H1 (cell line): ENCODE data around the gene ASTN2. TPM values are rescaled to one million over a fixed set of nuclear protein-coding genes. Genes with fewer than 3 reads are reported as not detected.

Source experiments
- CTCF ChIA-PET: fragments of 300-600 bp; sonication (Branson Sonifier 250); formaldehyde crosslinking; loops from one replicate; lab custom pipeline; 2021; ENCODE audit not compliant: partially characterized antibody; lab: Charles Lee
- POLR2A ChIA-PET: fragments of 300-600 bp; sonication (Branson Sonifier 250); formaldehyde crosslinking; loops from one replicate; lab custom pipeline; 2021; ENCODE audit warnings: inconsistent platforms; ENCODE audit not compliant: partially characterized antibody; lab: Charles Lee
- DNase-seq, 2 experiments: peaks; one replicate each; pipeline versions ENCODE4 v3.0.0 to v3.0.0-alpha.2; 2010 to 2022; ENCODE audit warnings: low spot score in 2 of 2, low read depth in 1 of 2, mixed read lengths in 1 of 2
- FAIRE-seq: peaks from 2 replicates; lab custom pipeline; 2011; peaks lifted over from hg19 to GRCh38; lab: Jason Lieb, UNC
- H2AFZ ChIP-seq: 2 replicates; pipeline ENCODE4 v1.8.1; 2012; ENCODE audit warnings: low read length, inconsistent platforms
- H2AK5ac ChIP-seq: 2 replicates; pipeline ENCODE4 v1.6.1; 2013; ENCODE audit warnings: low read depth, low read length
- H2BK120ac ChIP-seq: replicated peaks from 2 replicates; pipeline ENCODE3; 2013; ENCODE audit warnings: low read depth, low read length, inconsistent platforms
- H2BK12ac ChIP-seq: 2 replicates; pipeline ENCODE4 v1.6.1; 2013; ENCODE audit warnings: low read depth, low read length
- H2BK15ac ChIP-seq: 2 replicates; pipeline ENCODE4 v1.6.1; 2013; ENCODE audit warnings: low read length
- H2BK20ac ChIP-seq: 2 replicates; pipeline ENCODE4 v1.6.1; 2013; ENCODE audit warnings: low read length
- H2BK5ac ChIP-seq: 2 replicates; pipeline ENCODE4 v1.6.1; 2013; ENCODE audit warnings: low read depth, low read length
- H3K14ac ChIP-seq: 2 replicates; pipeline ENCODE4 v1.6.1; 2013; ENCODE audit warnings: inconsistent platforms; ENCODE audit not compliant: insufficient read length
- H3K18ac ChIP-seq: 2 replicates; pipeline ENCODE4 v1.6.1; 2013; ENCODE audit warnings: low read length; ENCODE audit errors: extremely low read depth
- H3K23ac ChIP-seq: 2 replicates; pipeline ENCODE4 v1.6.1; 2013; ENCODE audit warnings: inconsistent platforms; ENCODE audit not compliant: insufficient read length
- H3K23me2 ChIP-seq: 2 replicates; pipeline ENCODE4 v1.6.1; 2013; ENCODE audit warnings: low read depth, low read length
- H3K27ac ChIP-seq: 2 replicates; pipeline ENCODE4 v1.6.1; 2011; ENCODE audit warnings: low read depth, low read length, inconsistent platforms
- H3K27me3 ChIP-seq, 4 experiments: replicated peaks in 1 of 4; 1 replicate in 1 of 4; 2 replicates in 3 of 4; pipeline versions ENCODE4 v1.6.1 to v1.8.1; 2011 to 2013; ENCODE audit warnings: low read length in 3 of 4, mild to moderate bottlenecking in 3 of 4, inconsistent platforms in 2 of 4, mixed read lengths in 2 of 4, moderate library complexity in 1 of 4; ENCODE audit not compliant: control insufficient read depth in 3 of 4, insufficient read depth in 3 of 4; ENCODE audit errors: extremely low read depth in 1 of 4
- H3K36me3 ChIP-seq, 4 experiments: 2 replicates each; pipeline versions ENCODE4 v1.6.1 to v1.8.1; 2011 to 2013; ENCODE audit warnings: mild to moderate bottlenecking in 4 of 4, low read length in 3 of 4, moderate library complexity in 2 of 4, control low read depth in 1 of 4, inconsistent platforms in 1 of 4; ENCODE audit not compliant: insufficient read depth in 4 of 4, control insufficient read depth in 2 of 4
- H3K4ac ChIP-seq: replicated peaks from 2 replicates; pipeline ENCODE3; 2013; ENCODE audit warnings: low read length, low read depth, mixed read lengths, inconsistent platforms; ENCODE audit not compliant: insufficient read length
- H3K4me1 ChIP-seq, 4 experiments: replicated peaks in 1 of 4; 1 replicate in 1 of 4; 2 replicates in 3 of 4; pipeline versions ENCODE4 v1.6.1 to v1.8.1; 2011 to 2013; ENCODE audit warnings: low read length in 3 of 4, inconsistent platforms in 2 of 4, mixed read lengths in 1 of 4; ENCODE audit not compliant: insufficient read depth in 4 of 4, control insufficient read depth in 3 of 4
- H3K4me2 ChIP-seq, 2 experiments: 2 replicates each; pipeline versions ENCODE4 v1.6.1 to v1.8.1; 2011 to 2013; ENCODE audit warnings: low read depth in 2 of 2, low read length in 2 of 2, control low read depth in 1 of 2, inconsistent platforms in 1 of 2, mild to moderate bottlenecking in 1 of 2; ENCODE audit not compliant: insufficient read depth in 1 of 2
- H3K4me3 ChIP-seq, 4 experiments: fragments of 200-600, 300-600 bp in 1 of 4; sonication (generic), shearing (Covaris generic), sonication (Bioruptor Twin) in 1 of 4; 2 replicates each; pipeline versions ENCODE4 v1.5.1 to v1.8.1; 2011 to 2016; ENCODE audit warnings: low read length in 4 of 4, low read depth in 3 of 4, control low read depth in 2 of 4, inconsistent platforms in 2 of 4, mild to moderate bottlenecking in 2 of 4, mixed read lengths in 1 of 4, moderate library complexity in 1 of 4; ENCODE audit not compliant: insufficient read depth in 2 of 4; ENCODE audit errors: extremely low read depth in 1 of 4
- H3K56ac ChIP-seq: replicated peaks from 2 replicates; pipeline ENCODE3; 2013; ENCODE audit warnings: low read depth, mild to moderate bottlenecking, mixed read lengths, low read length, inconsistent platforms; ENCODE audit not compliant: insufficient read length
- H3K79me1 ChIP-seq: 2 replicates; pipeline ENCODE4 v1.6.1; 2013; ENCODE audit warnings: low read depth, low read length, control low read depth
- H3K79me2 ChIP-seq, 2 experiments: 2 replicates each; pipeline versions ENCODE4 v1.6.1 to v1.8.1; 2012 to 2013; ENCODE audit warnings: low read length in 2 of 2, mild to moderate bottlenecking in 2 of 2, inconsistent platforms in 1 of 2; ENCODE audit not compliant: insufficient read depth in 2 of 2, control insufficient read depth in 1 of 2
- H3K9ac ChIP-seq, 4 experiments: replicated peaks in 1 of 4; 1 replicate in 1 of 4; 2 replicates in 3 of 4; pipeline versions ENCODE4 v1.6.1 to v1.8.1; 2011 to 2013; ENCODE audit warnings: low read depth in 3 of 4, low read length in 3 of 4, control low read depth in 2 of 4, mild to moderate bottlenecking in 2 of 4, moderate library complexity in 2 of 4, inconsistent platforms in 1 of 4; ENCODE audit errors: extremely low read depth in 1 of 4
- H3K9me3 ChIP-seq, 2 experiments: 2 replicates each; pipeline versions ENCODE4 v1.6.1 to v1.8.1; 2012 to 2013; ENCODE audit warnings: mild to moderate bottlenecking in 2 of 2, moderate library complexity in 2 of 2, control low read depth in 1 of 2, inconsistent platforms in 1 of 2, low read depth in 1 of 2, low read length in 1 of 2, mixed read lengths in 1 of 2; ENCODE audit not compliant: insufficient read depth in 2 of 2
- H4K20me1 ChIP-seq, 2 experiments: replicated peaks in 1 of 2; 2 replicates each; pipeline versions ENCODE3 to v1.8.1; 2011 to 2013; ENCODE audit warnings: inconsistent platforms in 2 of 2, low read length in 2 of 2, mild to moderate bottlenecking in 1 of 2; ENCODE audit not compliant: insufficient read depth in 2 of 2, control insufficient read depth in 1 of 2
- H4K5ac ChIP-seq: 2 replicates; pipeline ENCODE4 v1.6.1; 2013; ENCODE audit warnings: low read length, low read depth, mixed read lengths, inconsistent platforms; ENCODE audit not compliant: insufficient read length
- H4K8ac ChIP-seq: 2 replicates; pipeline ENCODE4 v1.8.0; 2013; ENCODE audit warnings: mild to moderate bottlenecking, moderate library complexity, low read length, inconsistent platforms; ENCODE audit not compliant: insufficient read depth; ENCODE audit errors: extremely low read depth
- H4K91ac ChIP-seq: replicated peaks from 2 replicates; pipeline ENCODE3; 2013; ENCODE audit warnings: low read length, mixed read lengths, inconsistent platforms; ENCODE audit not compliant: insufficient read length
- CTCF ChIP-seq, 3 experiments: IDR thresholded peaks; 1 replicate in 2 of 3; 2 replicates in 1 of 3; pipeline versions ENCODE4 v1.5.1 to v1.6.1; 2011; ENCODE audit warnings: low read length in 3 of 3, mild to moderate bottlenecking in 3 of 3, inconsistent platforms in 2 of 3, low read depth in 1 of 3, moderate library complexity in 1 of 3; ENCODE audit not compliant: insufficient read depth in 1 of 3; ENCODE audit errors: control extremely low read depth in 1 of 3
- GABPA ChIP-seq: IDR thresholded peaks from 2 replicates; pipeline ENCODE4 v1.6.1; 2011; ENCODE audit warnings: mild to moderate bottlenecking, low read length, moderate library complexity, borderline replicate concordance; ENCODE audit not compliant: insufficient read depth
- HDAC6 ChIP-seq: IDR thresholded peaks from one replicate; pipeline ENCODE4 v1.7.1; 2012; ENCODE audit warnings: low read depth, mild to moderate bottlenecking, inconsistent platforms, low read length, moderate library complexity
- KDM1A ChIP-seq: fragments of 200-600, 300-600 bp; sonication (generic); IDR thresholded peaks from 2 replicates; pipeline ENCODE4 v1.7.1; 2016; ENCODE audit warnings: mild to moderate bottlenecking, low read length, borderline replicate concordance
- KDM4A ChIP-seq: IDR thresholded peaks from one replicate; pipeline ENCODE4 v1.7.1; 2012; ENCODE audit warnings: low read depth, mild to moderate bottlenecking, moderate library complexity, low read length, inconsistent platforms; ENCODE audit not compliant: severe bottlenecking
- MAFK ChIP-seq: IDR thresholded peaks from 2 replicates; pipeline ENCODE4 v1.6.1; 2012; ENCODE audit warnings: low read depth, mild to moderate bottlenecking, improper control_type of control experiment, low read length
- NANOG ChIP-seq: IDR thresholded peaks from 2 replicates; pipeline ENCODE4 v1.6.1; 2011; ENCODE audit warnings: low read length, low read depth, mild to moderate bottlenecking, inconsistent platforms; ENCODE audit not compliant: insufficient read depth, poor library complexity, severe bottlenecking
- RNF2 ChIP-seq: fragments of 200-900, 300-1000 bp; sonication (generic); IDR thresholded peaks from 2 replicates; pipeline ENCODE4 v1.7.1; 2016; ENCODE audit warnings: borderline replicate concordance, low read depth, mild to moderate bottlenecking, antibody characterized with exemption, low read length; ENCODE audit not compliant: poor library complexity, severe bottlenecking; ENCODE audit errors: missing control alignments
- SP4 ChIP-seq: IDR thresholded peaks from 2 replicates; pipeline ENCODE4 v1.6.1; 2012; ENCODE audit warnings: low read length, inconsistent platforms
- TAF7 ChIP-seq: optimal IDR thresholded peaks from 2 replicates; pipeline ENCODE3; 2011; ENCODE audit warnings: low read depth, mild to moderate bottlenecking, inconsistent platforms, low read length, moderate library complexity, borderline replicate concordance
- YY1 ChIP-seq: IDR thresholded peaks from 2 replicates; pipeline ENCODE4 v1.6.1; 2011; ENCODE audit warnings: low read depth, mild to moderate bottlenecking, low read length
- WGBS, 2 experiments: shearing (Covaris generic) in 1 of 2; methylation state at CpG; one replicate each; pipeline versions ENCODE4 v1.1.6 to v1.1.7; 2013 to 2015; ENCODE audit warnings: low lambda C conversion rate in 2 of 2, mixed read lengths in 2 of 2, inconsistent platforms in 1 of 2, low coverage in 1 of 2, missing lambda C conversion rate in 1 of 2; ENCODE audit not compliant: insufficient replicate concordance in 2 of 2, insufficient coverage in 1 of 2, insufficient read length in 1 of 2; ENCODE audit errors: extremely low coverage in 1 of 2, missing lambda C conversion rate in 1 of 2; 5-methylcytosine and 5-hydroxymethylcytosine counted together
- polyA plus RNA-seq, 7 experiments: library from polyadenylated mRNA; depleted of rRNA in 3 of 7; stranded (reverse) in 5 of 7; unstranded in 2 of 7; fragments of >200 nt in 5 of 7; fragments of 200-250 nt in 2 of 7; gene quantifications; 1 replicate in 5 of 7; 2 replicates in 1 of 7; 4 replicates in 1 of 7; pipeline versions ENCODE4 v1.2.1 to v1.2.3, GENCODE V29; 2011 to 2013; ENCODE audit warnings: missing spikeins in 2 of 7, mixed read lengths in 2 of 7
- total RNA-seq: library from RNA; stranded (reverse); fragmentation: NEBNext Ultra II Directional; extraction: Animal tissue kit (Norgen Biotek cat#: 25700); gene quantifications from 2 replicates; pipeline ENCODE4 v1.2.1, GENCODE V29; 2021

The ASTN2 gene
- total and polyA plus RNA-seq, 2 of the 8 experiments (the other 6 are each of a cell fraction or from before 2014, with no cell fraction given) = 8.2 to 13.7 TPM

DNA sequence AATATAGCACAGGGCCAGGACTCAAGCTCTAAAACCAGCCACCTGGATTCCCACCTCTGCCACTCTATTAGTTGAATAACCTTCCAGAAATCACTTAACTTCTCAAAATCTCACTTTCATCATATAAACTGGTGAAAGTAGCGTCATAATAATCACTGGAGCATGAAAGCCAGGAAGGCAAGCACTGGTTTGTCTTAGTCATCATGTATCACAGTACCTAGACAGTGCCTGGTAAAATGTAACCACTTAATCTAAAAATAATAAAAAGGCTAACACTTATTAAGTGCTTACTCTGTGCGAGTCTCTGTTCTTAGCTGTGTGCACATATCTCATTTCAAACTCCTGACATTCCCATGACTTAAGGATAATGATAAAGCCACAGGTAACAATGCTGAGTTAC is 109.4 kb downstream of the ASTN2 start:
- Histone ChIP-seq H4K8ac (no peak overlapping the region), H3K4me3 (no peak overlapping the region), H3K9me3 (no peaks in the 10 kb centered on the region), H2BK12ac (no peak overlapping the region), H3K56ac (no peak overlapping the region), H2BK20ac (no peak overlapping the region), H3K79me1 (no peaks in the 10 kb centered on the region), H3K36me3 (no peaks in the 10 kb centered on the region), H4K5ac (no peak overlapping the region), H3K23ac (no peak overlapping the region), H3K23me2 (no peaks in the 10 kb centered on the region), H2AFZ (no peak overlapping the region), H3K79me2 (no peaks in the 10 kb centered on the region), H3K9ac (no peak overlapping the region), H2BK5ac (no peak overlapping the region), H3K27ac (no peak overlapping the region), H3K4ac (no peak overlapping the region), H2BK15ac (no peak overlapping the region), H2BK120ac (no peak overlapping the region), H4K91ac (no peak overlapping the region), H3K4me2 (no peak overlapping the region), H2AK5ac (no peak overlapping the region), H3K27me3 (no peaks in the 10 kb centered on the region), H4K20me1 (no peaks in the 10 kb centered on the region), H3K18ac (no peak overlapping the region), H3K14ac (no peak overlapping the region), H3K4me1 (peaks cover 0 to 6% (median 0%) of the 10 kb centered on the region in 4 experiments; a peak in 2 of 7 replicates)
- DNase-seq = no peak
- ChIA-PET CTCF (interaction anchor here (1.3 kb wide), 1 partner anchor 182 kb away, joined by 3 read pairs; no protein-coding TSS in a partner anchor), POLR2A (no interaction called here)
- FAIRE-seq = no peak
- WGBS, 2 experiments = 93% methylated on average over 2 of the region's 2 CpGs; no CpG with 5 or more reads in 1 of the 2 experiments
- no peak for TF ChIP-seq TAF7
- no peak for TF ChIP-seq SP4
- TF ChIP-seq RNF2 = no peak
- TF ChIP-seq KDM4A = no peak
- no peak for TF ChIP-seq NANOG
- TF ChIP-seq KDM1A = no peak
- TF ChIP-seq HDAC6 = no peak
- no peak for TF ChIP-seq MAFK
- TF ChIP-seq GABPA = no peak
- no peak for TF ChIP-seq YY1
- no peak for TF ChIP-seq CTCF (IDR thresholded peaks at IDR 0.05; ENCODE audit: control extremely low read depth in 1 of 3, insufficient read depth in 1 of 3, low read depth in 1 of 3, low read length in 3 of 3)
